Stomach (tissue), 4 donors: Measurements from ENCODE around the gene FBXW12.

Source experiments
- CTCF ChIP-seq, 7 experiments: fragments of 450-650 bp in 4 of 7; fragments of 200-600 bp in 3 of 7; sonication (generic) in 3 of 7; IDR thresholded peaks; one replicate each; pipeline ENCODE4 v1.5.1; 2016 to 2019; ENCODE audit warnings: antibody characterized with exemption in 7 of 7, control low read depth in 2 of 7, mild to moderate bottlenecking in 1 of 7
- POLR2A ChIP-seq, 4 donors: fragments of 450-650 bp; IDR thresholded peaks; one replicate each; pipeline ENCODE4 v1.6.1; 2016; ENCODE audit warnings: antibody characterized with exemption in 4 of 4, control low read depth in 2 of 4, mild to moderate bottlenecking in 1 of 4, moderate library complexity in 1 of 4
- POLR2AphosphoS5 ChIP-seq, 3 donors: sonication (generic); formaldehyde crosslinking; IDR thresholded peaks; one replicate each; pipeline ENCODE4 v1.6.1; 2016; ENCODE audit warnings: antibody characterized with exemption in 3 of 3

GRCh38 chr3:48334605-48335004, 37.4 kb upstream of the FBXW12 start:
- TF ChIP-seq CTCF (IDR thresholded peaks at IDR 0.05) (no peak), POLR2AphosphoS5 (IDR thresholded peaks at IDR 0.05) (no peak), POLR2A (IDR thresholded peaks at IDR 0.05) (no peak)
